HG03520 (cell line): ENCODE data around the gene USP7.
"Not testable (repeated sequence)": the region's sequence is repeated elsewhere in the genome, so short reads cannot be mapped to it uniquely, and the experiment has no call there.

Source experiments
- ATAC-seq: cut with Tn5 transposase; IDR thresholded peaks from one replicate; pipeline ENCODE4 v1.9.1; 2021; ENCODE audit warnings: mild to moderate bottlenecking, moderate library complexity; ENCODE audit not compliant: unreplicated experiment

The USP7 gene

DNA sequence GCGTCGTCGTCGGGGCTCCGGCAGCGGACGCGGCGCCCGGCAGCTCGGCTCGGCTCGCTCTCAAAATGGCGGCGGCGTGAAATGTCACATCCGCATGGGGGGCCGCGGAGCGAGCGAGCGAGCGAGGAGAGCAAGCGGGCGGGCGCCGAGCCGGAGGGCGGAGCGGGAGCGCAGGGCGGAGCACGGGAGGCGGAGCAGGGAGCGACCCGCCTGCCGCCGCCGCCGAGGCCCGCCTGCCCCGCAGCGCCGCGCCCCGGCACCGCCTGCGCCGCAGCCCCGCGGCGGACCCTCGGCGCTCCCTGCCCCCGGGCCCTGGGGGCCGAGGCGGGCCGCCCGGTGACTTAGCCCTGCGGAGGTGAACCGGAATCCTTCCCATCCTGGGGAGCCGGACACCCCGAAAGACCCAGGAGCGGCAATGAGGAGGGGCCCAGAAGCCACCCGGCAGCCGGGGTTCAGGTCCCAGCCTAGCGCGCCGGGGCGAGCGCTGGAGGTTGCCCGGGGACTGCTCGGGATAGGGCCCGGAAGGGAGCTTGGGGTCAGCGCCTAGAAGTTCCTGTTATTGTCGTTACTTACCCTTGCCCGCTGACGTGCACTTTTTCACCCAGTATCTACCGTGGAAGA lies at the start of gene USP7:
Gene USP7 (minus strand): TSS at position 86 of the 621 bp plus-strand sequence. CDS start 621 bp downstream, outside the sequence.
- peak; percentile 82 for ATAC-seq

DNA sequence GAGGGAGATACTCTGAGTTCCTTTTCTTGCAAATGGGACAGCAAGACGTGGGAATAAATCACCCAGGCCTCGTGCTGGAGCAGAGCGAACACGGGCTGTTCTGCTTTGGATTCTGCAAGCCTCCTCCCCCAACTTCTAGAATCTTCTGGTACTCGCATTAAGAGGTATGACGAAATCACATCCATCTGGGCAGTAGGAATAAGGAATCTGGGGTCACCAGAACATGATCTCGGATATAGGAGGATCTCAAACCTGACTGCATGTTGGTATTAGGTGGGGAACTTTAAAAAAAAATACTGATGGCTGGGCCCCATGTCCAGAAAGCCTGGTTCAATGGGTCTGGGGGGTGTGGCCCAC lies 49.8 kb upstream of the USP7 start:
- no peak for ATAC-seq

DNA sequence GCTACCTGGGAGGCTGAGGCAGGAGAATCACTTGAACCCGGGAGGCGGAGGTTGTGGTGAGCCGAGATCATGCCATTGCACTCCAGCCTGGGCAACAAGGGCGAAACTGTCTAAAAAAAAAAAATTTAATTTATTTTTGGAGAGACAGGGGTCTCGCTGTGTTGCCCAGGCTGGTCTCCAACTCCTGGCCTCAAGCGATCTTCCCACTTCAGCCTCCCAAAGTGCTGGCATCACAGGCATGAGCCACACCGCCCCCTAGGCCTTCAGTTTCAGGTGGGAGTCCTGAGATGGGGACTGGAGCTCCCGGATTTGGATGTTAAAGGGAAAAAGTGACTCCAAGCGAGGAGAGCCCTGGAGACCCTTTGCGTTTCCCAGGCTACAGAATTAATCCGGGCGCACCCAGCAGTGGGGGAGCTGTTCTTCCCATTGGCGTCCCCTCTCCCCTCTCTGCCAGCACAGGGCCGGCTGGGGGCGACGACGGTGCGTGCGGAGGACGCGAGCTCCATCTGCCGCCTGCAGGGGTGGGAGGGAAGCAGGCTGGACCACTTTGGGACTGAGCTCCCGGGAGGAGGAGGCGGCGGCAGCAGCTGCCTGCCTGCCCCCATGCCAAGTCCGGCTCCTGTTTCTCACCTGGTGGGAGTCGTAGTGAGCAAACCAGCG lies 49.3 kb upstream of the USP7 start:
- ATAC-seq, result no peak

DNA sequence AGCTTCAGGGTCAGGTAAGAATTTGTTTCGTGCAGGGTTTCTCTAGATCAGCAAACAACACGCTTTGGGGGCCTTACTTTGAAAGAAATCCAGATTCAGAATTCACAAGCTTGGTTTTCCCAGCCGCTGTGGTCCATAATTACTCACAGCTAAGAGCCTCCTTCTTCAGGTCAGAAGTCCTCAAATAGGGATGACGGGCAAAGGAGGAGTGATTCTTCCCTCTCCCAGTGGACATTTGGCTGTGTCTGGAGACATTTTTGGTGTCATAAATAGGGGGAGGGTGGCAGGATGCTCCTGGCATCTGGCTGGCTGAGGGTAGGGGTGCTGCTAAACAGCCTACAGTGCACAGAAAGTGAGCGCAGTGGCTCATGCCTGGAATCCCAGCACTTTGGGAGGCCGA lies 48.6 kb upstream of the USP7 start:
- ATAC-seq, result no peak

DNA sequence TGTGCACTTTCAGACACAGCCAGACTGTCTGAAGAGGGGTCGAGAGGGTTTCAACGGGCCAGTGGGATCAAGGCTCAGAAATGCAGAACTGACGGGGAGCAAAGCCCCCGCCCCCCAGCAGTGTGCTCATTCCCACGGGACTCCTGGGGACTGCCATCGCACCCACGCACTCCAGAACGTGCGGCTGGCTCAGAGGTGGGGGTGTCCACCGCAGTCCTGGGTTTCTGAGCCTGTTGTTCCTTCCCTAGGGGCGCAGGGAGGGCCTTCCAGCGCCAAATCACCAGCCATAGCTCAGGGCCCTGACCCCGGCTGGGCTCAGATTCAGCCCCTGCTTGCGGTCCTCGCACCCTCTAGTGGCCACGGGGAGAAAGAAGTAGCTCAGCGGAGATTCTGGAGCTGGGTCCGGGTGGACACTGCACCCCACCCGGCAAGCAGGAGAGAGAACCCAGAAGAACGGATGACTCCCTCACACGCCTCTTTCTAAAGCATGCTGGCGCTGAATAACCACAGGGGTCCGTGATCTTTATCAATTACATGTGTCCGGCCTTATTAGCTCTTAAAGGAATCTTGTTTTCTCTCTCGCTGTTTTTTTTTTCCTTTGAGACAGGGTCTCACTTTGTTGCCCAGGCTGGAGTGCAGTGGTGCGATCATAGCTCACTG lies 45.0 kb upstream of the USP7 start:
- ATAC-seq, result peak; percentile 96

DNA sequence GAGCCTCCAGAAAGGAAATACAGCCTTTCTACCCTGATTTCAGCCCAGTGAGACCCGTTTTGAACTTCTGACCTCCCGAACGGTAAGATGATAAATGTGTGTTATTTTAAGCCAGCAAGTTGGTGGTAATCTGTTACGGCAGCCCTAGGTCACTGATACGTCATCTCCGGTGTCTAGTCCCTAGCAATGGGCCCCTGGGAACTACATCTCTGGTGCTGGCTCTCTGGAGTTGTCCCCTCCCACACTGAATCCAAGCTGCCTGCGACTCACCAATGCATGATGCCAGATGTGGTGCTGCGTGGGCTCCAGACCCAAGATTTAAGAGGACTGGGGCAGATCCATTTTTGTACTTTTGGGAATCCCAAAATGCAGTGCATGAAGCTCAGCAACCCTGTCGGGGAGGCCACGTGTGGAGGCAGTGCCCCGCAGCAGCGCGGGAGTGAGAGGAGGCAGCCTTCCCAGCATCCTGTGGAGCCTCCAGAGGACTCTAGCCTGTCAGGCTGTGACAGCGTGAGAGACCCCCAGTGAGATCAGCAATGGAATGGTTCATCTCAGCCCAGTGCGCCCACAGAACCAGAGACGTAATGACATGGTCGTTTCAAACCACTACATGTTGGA lies 43.6 kb upstream of the USP7 start:
- ATAC-seq, result no peak

DNA sequence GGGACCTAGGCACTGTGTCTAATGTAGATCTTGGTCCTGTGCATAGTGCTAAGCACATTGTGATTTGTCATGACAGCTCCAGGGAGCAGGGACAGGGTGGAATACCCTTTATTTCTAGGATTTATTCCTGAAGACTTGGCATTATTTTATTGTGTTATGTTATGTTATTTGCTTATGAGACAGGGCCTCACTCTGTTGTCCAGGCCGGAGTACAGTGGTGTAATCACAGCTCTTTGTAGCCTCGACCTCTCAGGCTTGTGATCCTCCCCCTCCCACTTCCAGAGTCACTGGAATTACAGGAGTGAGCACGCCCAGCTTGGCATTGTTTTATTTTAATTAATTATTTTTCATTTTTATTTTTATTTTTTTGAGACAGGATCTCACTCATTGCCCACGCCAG lies 40.5 kb upstream of the USP7 start:
- ATAC-seq, result no peak

DNA sequence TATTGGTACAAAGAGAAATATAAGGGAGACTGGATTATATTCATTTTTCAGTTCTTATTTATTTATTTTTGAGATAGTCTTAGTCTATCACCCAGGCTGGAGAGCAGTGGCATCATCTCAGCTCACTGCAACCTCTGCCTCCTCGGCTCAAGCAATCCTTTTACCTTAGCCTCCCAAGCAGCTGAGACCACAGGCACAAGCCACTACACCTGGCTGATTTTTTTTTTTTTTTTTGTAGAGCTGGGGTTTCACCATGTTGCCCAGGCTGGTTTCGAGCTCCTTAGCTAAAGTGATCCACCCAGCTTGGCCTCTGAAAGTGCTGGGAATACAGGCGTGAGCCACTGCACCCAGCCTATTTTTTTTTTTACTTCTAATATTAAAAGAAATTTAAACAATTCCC lies 40.1 kb upstream of the USP7 start:
- no peak for ATAC-seq

DNA sequence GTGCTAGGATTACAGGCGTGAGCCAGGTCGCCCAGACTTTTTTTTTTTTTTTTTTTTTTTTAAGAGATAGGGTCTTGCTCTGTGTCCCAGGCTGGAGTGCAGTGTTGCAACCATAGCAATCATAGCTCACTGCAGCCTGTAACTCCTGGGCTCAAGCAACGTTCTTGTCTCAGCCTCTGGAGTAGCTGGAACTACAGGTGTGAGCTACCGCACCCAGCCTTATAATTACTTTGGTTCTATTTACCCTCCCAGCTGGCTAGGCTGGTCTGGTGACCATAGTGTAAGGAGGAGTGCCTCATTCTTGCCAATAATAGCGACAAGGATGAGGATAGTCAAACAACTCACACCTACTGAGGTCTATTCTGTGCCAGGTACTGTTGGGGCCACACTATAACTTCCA lies 39.6 kb upstream of the USP7 start:
- ATAC-seq, result no peak

DNA sequence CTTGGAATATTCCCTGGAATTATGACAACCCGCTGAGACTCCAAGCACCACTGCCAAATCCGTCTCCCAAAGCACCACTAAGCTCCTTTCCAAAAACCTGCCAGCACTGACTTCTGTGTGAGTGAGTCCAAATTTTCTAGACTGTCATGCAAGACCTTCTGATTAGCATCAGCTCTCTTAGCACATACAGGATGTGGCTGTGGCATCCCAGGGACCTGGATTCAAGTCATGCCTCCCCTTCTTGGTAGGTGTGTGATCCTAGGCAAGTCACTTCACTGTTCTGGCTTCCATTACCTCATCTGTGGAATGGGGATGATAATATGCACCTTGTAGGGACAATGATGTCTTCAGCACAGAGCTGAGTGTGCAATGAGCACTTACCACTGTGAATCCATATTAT lies 38.3 kb upstream of the USP7 start:
- no peak for ATAC-seq

DNA sequence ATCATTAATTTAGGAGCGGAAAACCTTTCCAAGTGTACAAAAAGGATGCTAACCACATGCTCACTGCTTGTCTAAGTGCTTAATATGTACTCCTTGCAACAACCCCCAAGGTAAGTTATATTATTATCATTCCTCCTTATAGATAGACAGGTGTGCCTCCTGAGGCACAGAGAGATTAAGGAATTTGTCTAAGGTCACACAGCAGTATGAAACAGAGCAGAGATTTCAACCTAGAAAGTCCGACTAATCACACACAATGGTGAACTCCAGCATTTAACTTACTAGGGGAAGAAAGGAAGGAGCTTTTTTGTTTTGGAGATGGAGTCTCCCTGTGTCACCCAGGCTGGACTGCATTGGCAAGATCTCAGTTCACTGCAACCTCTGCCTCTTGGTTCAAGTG lies 37.0 kb upstream of the USP7 start:
- no peak for ATAC-seq

DNA sequence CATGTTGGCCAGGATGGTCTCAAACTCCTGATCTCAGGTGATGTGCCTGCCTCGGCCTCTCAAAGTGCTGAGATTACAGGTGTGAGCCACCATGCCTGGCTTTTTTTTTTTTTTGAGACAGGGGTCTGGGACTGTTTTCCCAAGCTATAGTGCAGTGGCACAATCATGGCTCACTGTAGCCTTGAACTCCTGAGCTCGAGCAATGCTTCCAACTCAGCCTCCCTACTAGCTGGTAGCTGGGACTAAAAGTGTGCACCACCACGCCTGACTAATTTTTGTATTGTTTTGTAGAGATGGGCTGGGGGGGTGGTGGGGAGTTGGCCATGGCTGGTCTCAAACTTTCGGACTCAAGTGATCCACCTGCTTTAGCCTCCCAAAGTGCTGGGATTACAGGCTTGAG lies 36.1 kb upstream of the USP7 start:
- ATAC-seq, result no peak

DNA sequence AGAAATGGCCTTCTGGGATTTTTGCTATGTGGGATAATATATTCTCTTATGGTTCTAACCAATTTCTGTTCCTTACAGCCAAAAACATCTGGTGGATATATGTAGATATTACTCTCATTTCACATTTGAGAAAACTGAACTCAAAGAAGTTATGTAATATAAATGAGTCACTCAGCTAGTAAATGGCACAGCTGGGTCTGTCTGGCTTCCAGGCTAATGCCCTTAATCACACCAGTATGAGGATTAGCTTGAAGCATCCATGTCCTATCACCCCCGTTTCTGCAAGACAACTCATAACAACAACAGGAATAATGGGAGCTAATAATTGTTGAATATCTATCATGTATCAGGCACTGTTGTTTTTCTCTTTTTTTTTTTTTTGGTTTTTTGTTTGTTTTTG lies 34.4 kb upstream of the USP7 start:
- no peak for ATAC-seq

DNA sequence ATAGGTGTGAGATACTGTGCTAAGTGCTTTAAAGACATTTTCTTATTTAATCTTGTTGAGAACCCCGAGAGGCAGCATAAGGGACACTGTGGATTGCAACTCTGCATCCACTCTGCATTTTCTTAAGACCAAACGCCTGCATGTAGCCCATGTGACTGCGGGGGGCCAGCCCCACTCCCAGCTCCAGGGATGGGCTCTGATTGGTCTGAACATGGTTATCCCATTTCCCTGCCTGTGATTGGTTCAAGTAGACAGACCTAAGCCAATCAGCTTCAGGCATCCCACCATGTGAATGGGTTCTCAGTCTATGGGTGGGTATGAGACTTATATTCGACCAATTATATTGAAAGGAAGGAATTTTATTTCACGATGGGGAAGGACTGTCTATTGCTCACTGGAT lies 33.2 kb upstream of the USP7 start:
- no peak for ATAC-seq

DNA sequence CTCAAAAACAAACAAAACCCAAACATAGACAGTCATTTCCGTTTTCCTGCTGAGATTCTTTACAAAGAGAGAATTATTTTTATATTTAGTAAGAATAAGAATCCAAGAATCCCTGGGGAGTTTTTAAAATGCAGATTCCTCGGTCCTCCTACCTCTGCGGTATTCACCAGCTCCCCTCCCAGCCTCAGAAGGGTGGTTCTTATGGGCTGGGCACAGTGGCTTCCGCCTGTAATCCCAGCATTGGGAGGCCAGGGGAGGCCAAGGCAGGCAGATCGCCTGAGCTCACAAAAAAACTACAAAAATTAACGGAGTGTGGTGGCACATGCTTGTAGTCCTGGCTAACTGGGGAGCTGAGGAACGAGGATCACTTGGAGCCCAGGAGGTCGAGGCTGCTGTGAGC lies 26.7 kb upstream of the USP7 start:
- no peak for ATAC-seq

DNA sequence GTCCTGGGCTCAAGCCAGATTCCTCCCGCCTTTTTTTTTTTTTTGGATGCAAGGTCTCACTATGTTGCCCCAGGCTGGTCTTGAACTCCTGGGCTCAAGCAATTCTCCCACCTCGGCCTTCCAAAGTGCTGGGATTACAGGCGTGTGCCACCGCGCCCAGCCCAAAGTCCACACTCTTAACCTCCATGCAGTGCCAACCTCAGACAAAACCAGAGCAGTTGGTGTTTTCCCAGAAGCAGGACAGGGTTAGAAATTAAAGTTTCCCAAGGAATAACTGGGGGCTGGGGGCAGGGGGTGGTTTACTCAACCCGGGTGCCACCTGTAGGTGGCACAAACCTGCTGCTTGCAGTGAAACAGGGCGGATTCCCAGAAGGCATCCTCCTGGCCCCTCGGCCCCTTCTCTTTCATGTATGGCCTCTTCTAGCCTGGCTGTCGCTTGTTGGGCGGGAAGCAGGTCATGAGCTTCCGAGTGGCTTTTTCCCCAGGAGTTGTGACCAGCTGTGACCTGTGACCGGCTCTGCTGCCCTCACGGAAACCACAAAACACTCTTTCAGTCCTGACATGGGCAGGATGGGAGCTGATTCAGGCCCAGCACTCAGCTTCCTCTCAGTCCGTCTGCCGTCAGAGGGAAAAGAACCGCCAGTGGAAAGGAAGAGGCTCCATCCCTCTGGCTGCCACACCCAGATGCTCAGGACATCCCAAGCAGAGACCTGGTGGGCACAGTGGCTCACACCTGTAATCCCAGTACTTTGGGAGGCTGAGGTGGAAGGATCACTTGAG lies 25.6 kb upstream of the USP7 start:
- no peak for ATAC-seq

DNA sequence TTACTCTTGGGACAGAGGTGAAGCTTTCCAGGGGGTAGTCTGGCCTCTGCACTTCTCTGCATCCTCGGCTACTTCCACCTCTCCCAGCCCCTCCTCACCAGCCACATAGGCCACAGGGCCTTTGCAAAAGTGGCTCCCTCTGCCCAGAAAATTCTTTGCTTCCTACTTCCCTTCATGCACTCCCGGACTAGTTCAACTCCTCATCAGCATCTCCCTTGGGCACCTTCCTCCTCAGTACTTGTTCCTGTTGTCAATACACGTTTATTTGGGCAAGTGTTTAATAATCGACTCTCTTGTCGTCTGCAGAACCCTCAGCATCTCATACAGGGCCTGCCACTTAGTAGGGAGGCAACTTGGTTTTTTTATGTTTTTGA lies 23.1 kb upstream of the USP7 start:
- no peak for ATAC-seq

DNA sequence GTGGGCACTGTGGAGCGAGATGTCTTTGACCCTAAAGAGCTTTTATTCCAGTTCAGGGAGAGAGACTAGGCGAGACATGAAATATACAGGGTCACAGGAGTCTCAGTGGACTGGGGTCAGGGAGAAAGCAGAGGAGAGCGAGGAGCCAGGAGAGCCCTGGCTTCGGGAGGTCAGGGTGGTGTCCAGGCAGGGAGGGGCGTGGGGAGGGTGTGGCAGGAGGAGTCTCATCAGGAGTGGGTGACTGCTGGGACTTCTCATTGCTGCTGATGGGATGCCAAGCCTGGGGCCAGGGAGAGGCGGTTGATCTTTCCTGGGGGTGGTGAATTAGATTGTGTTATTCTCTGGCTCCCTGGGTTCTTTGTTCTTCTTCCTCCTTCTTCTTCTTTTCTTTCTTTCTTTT lies 22.4 kb upstream of the USP7 start:
- ATAC-seq, result no peak

DNA sequence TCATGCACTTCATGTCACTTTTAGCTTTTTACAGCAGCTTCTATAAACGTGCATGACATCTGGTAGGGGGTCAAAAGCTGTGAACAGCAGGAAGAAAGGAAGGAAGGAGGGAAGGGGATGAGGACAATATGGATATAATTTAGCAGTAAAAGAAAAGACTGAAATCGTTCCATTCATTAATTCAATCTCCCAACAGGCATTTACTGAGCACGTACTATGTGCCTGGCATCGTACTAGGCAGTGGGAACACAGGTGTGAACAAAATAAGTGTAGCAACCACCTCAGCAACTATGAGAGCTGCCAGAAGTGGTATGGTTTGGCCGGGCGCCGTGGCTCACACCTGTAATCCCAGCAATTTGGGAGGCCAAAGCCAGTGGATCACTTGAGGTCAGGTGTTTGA lies 19.1 kb upstream of the USP7 start:
- no peak for ATAC-seq

DNA sequence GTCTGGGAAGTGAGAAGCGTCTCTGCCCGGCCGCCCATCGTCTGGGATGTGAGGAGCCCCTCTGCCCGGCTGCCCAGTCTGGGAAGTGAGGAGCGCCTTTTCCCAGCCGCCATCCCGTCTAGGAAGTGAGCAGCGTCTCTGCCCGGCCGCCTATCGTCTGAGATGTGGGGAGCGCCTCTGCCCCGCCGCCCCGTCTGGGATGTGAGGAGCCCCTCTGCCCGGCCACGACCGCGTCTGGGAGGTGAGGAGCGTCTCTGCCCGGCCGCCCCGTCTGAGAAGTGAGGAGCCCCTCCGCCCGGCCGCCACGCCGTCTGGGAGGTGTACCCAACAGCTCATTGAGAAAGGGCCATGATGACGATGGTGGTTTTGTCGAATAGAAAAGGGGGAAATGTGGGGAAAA lies 18.2 kb upstream of the USP7 start:
- ATAC-seq, result not testable (repeated sequence)

DNA sequence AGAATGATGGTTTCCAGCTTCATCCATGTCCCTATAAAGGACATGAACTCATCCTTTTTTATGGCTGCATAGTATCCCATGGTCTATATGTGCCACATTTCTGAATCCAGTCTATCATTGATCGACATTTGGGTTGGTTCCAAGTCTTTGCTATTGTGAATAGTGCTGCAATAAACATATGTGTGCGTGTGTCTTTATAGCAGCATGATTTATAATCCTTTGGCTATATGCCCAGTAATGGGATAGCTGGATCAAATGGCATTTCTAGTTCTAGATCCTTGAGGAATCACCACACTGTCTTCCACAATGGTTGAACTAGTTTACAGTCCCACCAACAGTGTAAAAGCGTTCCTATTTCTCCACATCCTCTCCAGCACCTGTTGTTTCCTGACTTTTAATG lies 12.5 kb upstream of the USP7 start:
- not testable (repeated sequence) for ATAC-seq
